ENCODE measurements around the gene PPIG. TPM values are rescaled to one million over a fixed set of nuclear protein-coding genes. Genes with fewer than 3 reads are reported as not detected.
"Not testable (repeated sequence)": the region's sequence is repeated elsewhere in the genome, so short reads cannot be mapped to it uniquely, and the experiment has no call there.

Gene PPIG
- total RNA-seq, 1 experiment from 2014 or later = 55.4 TPM

DNA sequence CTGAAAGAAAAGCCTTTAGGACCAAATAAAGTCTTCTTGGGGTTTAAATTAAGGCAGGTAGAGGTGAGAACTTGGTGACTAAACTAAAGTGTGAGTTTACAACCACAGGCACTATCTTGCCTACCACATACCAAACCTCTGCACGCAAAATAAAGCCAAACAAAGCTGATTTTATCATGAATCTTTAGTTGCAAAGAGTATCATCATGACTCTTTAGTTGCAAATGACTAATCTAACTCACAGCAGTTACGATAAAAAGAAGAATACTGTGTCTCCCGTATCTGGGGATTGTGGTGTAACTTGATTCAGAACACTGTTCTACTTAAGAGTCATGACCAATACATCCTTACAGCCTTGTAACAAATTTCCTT is 98.9 kb downstream of the PPIG start:
- BruUV-seq (replicated peaks) = no TSS peak
- Mint-ChIP-seq H3K4me1 (ENCODE audit: low read depth, unreplicated experiment) (no peaks in the 10 kb centered on the region), H3K36me3 (ENCODE audit: insufficient read depth, unreplicated experiment) (no peaks in the 10 kb centered on the region), H3K27ac (ENCODE audit: unreplicated experiment) (no peak overlapping the region), H3K4me3 (ENCODE audit: low read depth, unreplicated experiment) (no peak overlapping the region), H3K9me3 (ENCODE audit: low read depth, unreplicated experiment) (no peaks in the 10 kb centered on the region), H3K27me3 (ENCODE audit: unreplicated experiment) (no peaks in the 10 kb centered on the region)
- intact Hi-C loops (cut with micrococcal nuclease; ENCODE audit: unreplicated experiment) = no loop called here
- CTCF ChIA-PET = interaction anchor here (1.2 kb wide), 1 partner anchor 11 kb away, joined by 3 read pairs; no protein-coding TSS in a partner anchor
- TF ChIP-seq, protein P1, sequence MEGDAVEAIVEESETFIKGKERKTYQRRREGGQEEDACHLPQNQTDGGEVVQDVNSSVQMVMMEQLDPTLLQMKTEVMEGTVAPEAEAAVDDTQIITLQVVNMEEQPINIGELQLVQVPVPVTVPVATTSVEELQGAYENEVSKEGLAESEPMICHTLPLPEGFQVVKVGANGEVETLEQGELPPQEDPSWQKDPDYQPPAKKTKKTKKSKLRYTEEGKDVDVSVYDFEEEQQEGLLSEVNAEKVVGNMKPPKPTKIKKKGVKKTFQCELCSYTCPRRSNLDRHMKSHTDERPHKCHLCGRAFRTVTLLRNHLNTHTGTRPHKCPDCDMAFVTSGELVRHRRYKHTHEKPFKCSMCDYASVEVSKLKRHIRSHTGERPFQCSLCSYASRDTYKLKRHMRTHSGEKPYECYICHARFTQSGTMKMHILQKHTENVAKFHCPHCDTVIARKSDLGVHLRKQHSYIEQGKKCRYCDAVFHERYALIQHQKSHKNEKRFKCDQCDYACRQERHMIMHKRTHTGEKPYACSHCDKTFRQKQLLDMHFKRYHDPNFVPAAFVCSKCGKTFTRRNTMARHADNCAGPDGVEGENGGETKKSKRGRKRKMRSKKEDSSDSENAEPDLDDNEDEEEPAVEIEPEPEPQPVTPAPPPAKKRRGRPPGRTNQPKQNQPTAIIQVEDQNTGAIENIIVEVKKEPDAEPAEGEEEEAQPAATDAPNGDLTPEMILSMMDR (IDR thresholded peaks at IDR 0.05; ENCODE audit: unreplicated experiment) = no peak
- DNase-seq = no peak

DNA sequence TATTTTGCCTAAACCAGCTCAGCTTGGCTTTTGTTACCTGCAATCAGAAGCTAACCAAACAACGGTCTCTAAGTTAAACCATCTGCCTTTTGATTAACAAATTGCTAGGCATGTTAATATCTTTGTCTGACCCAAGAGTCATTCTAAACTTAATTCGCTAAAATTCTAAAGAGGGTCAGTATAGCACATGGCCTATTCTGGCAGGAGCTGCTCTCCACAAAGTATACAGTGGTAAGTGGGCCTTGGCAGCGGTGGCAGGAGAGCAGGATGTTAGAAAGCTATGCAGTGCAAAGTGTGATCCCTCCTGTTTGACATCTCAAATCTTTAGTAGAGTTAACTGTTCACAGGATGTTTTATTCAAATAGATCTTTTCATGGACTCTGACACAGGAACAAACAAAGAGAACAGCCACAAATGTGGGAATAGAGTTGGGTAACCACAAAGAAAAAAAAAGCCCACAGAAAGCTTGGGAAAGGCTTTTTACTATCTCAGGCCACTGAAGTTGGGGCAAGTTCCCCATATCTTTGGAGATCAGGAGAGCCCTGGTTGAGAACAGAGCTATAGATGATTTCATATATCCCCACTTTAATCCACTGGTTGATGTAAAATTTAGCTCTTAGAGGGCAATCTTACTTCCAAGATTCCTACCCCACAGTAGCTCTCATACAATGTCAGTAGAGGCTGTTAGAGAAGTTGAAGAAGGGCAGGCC is 99.4 kb downstream of the PPIG start:
- BruUV-seq (replicated peaks) = no TSS peak
- peaks cover 5% of the 10 kb centered on the region for H3K9me3 Mint-ChIP-seq (ENCODE audit: low read depth, unreplicated experiment)
- H3K4me3 Mint-ChIP-seq (ENCODE audit: low read depth, unreplicated experiment) = no peak overlapping the region
- H3K4me1 Mint-ChIP-seq (ENCODE audit: low read depth, unreplicated experiment) = no peaks in the 10 kb centered on the region
- no peaks in the 10 kb centered on the region for H3K27me3 Mint-ChIP-seq (ENCODE audit: unreplicated experiment)
- no peak for DNase-seq
- intact Hi-C loops (cut with micrococcal nuclease; ENCODE audit: unreplicated experiment) = no loop called here
- CTCF ChIA-PET = interaction anchor here (1.2 kb wide), 1 partner anchor 10 kb away, joined by 3 read pairs; no protein-coding TSS in a partner anchor
- TF ChIP-seq, protein P1 (IDR thresholded peaks at IDR 0.05; ENCODE audit: unreplicated experiment) = no peak
- no peak overlapping the region for H3K27ac Mint-ChIP-seq (ENCODE audit: unreplicated experiment)
- H3K36me3 Mint-ChIP-seq (ENCODE audit: insufficient read depth, unreplicated experiment) = no peaks in the 10 kb centered on the region

DNA sequence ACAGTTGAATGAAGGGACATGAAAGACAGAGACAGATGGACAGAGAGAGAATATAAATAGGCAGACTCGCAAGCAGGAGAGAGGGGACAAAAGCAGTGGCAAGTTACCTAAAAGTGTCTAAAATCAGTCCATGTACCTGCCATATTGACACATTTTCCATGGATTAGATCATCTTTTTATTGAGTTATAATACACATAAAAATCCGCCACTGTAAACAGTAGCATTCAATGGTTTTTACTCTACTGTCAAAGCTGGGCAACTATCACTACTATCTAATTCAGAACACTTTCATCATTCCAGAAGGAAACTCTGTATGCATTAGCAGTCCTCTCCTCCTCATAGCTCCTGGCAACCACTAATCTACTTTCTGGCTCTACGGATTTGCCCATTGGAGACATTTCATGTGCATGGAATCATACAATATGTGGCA is 100.0 kb downstream of the PPIG start:
- CTCF ChIA-PET = interaction anchor here (1.2 kb wide), 1 partner anchor 9 kb away, joined by 3 read pairs; no protein-coding TSS in a partner anchor
- Mint-ChIP-seq H3K36me3 (ENCODE audit: insufficient read depth, unreplicated experiment) (no peaks in the 10 kb centered on the region), H3K4me3 (ENCODE audit: low read depth, unreplicated experiment) (no peak overlapping the region), H3K9me3 (ENCODE audit: low read depth, unreplicated experiment) (peaks cover 8% of the 10 kb centered on the region), H3K27ac (ENCODE audit: unreplicated experiment) (no peak overlapping the region), H3K27me3 (ENCODE audit: unreplicated experiment) (no peaks in the 10 kb centered on the region), H3K4me1 (ENCODE audit: low read depth, unreplicated experiment) (no peaks in the 10 kb centered on the region)
- no peak for DNase-seq
- BruUV-seq (replicated peaks) = no TSS peak
- intact Hi-C loops (cut with micrococcal nuclease; ENCODE audit: unreplicated experiment) = no loop called here
- TF ChIP-seq, protein P1 (IDR thresholded peaks at IDR 0.05; ENCODE audit: unreplicated experiment) = no peak

DNA sequence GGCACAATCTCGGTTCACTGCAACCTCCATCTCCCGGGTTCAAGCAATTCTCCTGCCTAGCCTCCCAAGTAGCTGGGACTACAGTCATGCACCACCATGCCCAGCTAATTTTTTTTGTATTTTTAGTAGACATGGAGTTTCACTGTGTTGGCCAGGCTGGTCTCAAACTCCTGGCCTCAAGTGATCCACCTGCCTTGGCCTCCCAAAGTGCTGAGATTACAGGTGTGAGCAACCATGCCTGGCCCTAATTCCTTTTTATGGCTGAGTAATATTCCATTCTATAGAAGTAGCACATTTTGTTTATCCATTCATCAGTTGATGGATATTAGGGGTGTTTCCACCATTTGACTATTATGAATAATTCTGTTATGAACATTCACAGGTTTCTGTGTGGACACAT is 100.6 kb downstream of the PPIG start:
- DNase-seq; H3K9me3 Mint-ChIP-seq (ENCODE audit: low read depth, unreplicated experiment); H3K27ac Mint-ChIP-seq (ENCODE audit: unreplicated experiment); H3K27me3 Mint-ChIP-seq (ENCODE audit: unreplicated experiment); H3K4me3 Mint-ChIP-seq (ENCODE audit: low read depth, unreplicated experiment); H3K4me1 Mint-ChIP-seq (ENCODE audit: low read depth, unreplicated experiment); H3K36me3 Mint-ChIP-seq (ENCODE audit: insufficient read depth, unreplicated experiment); BruUV-seq (replicated peaks); CTCF ChIA-PET; intact Hi-C loops (cut with micrococcal nuclease; ENCODE audit: unreplicated experiment): not testable (repeated sequence)

DNA sequence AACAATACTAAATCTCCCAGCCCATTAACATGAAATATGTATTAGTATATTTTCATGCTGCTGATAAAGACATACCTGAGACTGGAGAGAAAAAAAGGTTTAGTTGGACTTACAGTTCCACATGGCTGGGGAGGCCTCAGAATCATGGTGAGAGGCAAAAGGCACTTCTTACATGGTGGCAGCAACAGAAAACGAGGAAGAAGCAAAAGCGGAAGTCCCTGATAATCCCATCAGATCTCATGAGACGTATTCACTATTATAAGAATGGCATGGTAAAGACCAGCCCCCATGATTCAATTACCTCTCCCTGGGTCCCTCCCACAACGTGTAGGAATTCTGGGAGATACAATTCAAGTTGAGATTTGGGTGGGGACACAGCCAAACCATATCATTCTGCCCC is 102.7 kb downstream of the PPIG start:
- H3K36me3 Mint-ChIP-seq (ENCODE audit: insufficient read depth, unreplicated experiment); intact Hi-C loops (cut with micrococcal nuclease; ENCODE audit: unreplicated experiment); H3K27me3 Mint-ChIP-seq (ENCODE audit: unreplicated experiment); BruUV-seq (replicated peaks); H3K4me1 Mint-ChIP-seq (ENCODE audit: low read depth, unreplicated experiment); DNase-seq; CTCF ChIA-PET; H3K4me3 Mint-ChIP-seq (ENCODE audit: low read depth, unreplicated experiment); H3K27ac Mint-ChIP-seq (ENCODE audit: unreplicated experiment): not testable (repeated sequence)
- H3K9me3 Mint-ChIP-seq (ENCODE audit: low read depth, unreplicated experiment) = peaks cover 12% of the 10 kb centered on the region

DNA sequence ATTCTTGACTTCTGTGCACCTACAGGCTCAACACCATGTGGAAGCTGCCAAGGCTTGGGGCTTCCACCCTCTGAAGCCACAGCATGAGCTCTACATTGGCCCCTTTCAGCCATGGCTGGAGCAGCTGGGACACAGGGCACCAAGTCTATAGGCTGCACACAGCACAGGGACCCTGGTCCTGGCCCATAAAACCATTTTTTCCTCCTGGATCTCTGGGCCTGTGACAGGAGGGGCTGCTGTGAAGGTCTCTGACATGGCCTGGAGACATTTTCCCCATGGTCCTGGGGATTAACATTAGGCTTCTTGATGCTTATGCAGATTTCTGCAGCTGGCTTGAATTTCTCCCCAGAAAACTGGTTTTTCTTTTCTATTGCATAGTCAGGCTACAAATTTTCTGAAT is 103.8 kb downstream of the PPIG start:
- H3K27me3 Mint-ChIP-seq (ENCODE audit: unreplicated experiment); BruUV-seq (replicated peaks); intact Hi-C loops (cut with micrococcal nuclease; ENCODE audit: unreplicated experiment); DNase-seq; H3K27ac Mint-ChIP-seq (ENCODE audit: unreplicated experiment); H3K36me3 Mint-ChIP-seq (ENCODE audit: insufficient read depth, unreplicated experiment); H3K4me3 Mint-ChIP-seq (ENCODE audit: low read depth, unreplicated experiment); CTCF ChIA-PET; H3K4me1 Mint-ChIP-seq (ENCODE audit: low read depth, unreplicated experiment): not testable (repeated sequence)
- peaks cover 12% of the 10 kb centered on the region for H3K9me3 Mint-ChIP-seq (ENCODE audit: low read depth, unreplicated experiment)

All from Calu3 (cell line).